DOHH2 (cell line): ENCODE data around the gene IL23R.

Source experiments
- H3F3A ChIP-seq: fragments of 200-600 bp; sonication (generic), shearing (Covaris generic); 2 replicates; pipeline ENCODE4 v1.6.0; 2016; ENCODE audit warnings: antibody characterized with exemption, mild to moderate bottlenecking; ENCODE audit not compliant: control insufficient read depth, insufficient read depth
- H3K27ac ChIP-seq: fragments of 200-600 bp; sonication (generic); 2 replicates; pipeline ENCODE4 v1.5.1; 2014; ENCODE audit warnings: low read depth, mild to moderate bottlenecking, low read length, moderate library complexity
- H3K27me3 ChIP-seq: fragments of 200-600 bp; sonication (generic); 2 replicates; pipeline ENCODE4 v1.6.1; 2014; ENCODE audit warnings: mild to moderate bottlenecking, low read length, mixed read lengths; ENCODE audit not compliant: control insufficient read depth
- H3K36me3 ChIP-seq: fragments of 200-600 bp; sonication (generic); 2 replicates; pipeline ENCODE4 v1.6.1; 2014; ENCODE audit warnings: mild to moderate bottlenecking, low read length, moderate library complexity, mixed read lengths; ENCODE audit not compliant: control insufficient read depth
- H3K4me1 ChIP-seq: fragments of 200-600 bp; sonication (generic); 2 replicates; pipeline ENCODE4 v1.6.1; 2014; ENCODE audit warnings: mild to moderate bottlenecking, low read length, mixed read lengths; ENCODE audit not compliant: control insufficient read depth
- H3K4me2 ChIP-seq: fragments of 200-600 bp; sonication (generic); 2 replicates; pipeline ENCODE4 v1.6.0; 2014; ENCODE audit warnings: mild to moderate bottlenecking, low read length, moderate library complexity
- H3K4me3 ChIP-seq: fragments of 200-600 bp; sonication (generic); 2 replicates; pipeline ENCODE4 v1.5.1; 2014; ENCODE audit warnings: mild to moderate bottlenecking, low read length, mixed read lengths
- H3K79me2 ChIP-seq: fragments of 200-600 bp; sonication (generic); 2 replicates; pipeline ENCODE4 v1.6.1; 2014; ENCODE audit warnings: mild to moderate bottlenecking, low read length, mixed read lengths; ENCODE audit not compliant: control insufficient read depth
- H3K9me2 ChIP-seq: fragments of 200-600 bp; sonication (generic); replicated peaks from 2 replicates; pipeline ENCODE4 v1.6.1; 2014; ENCODE audit warnings: mild to moderate bottlenecking, low read length, mixed read lengths; ENCODE audit not compliant: control insufficient read depth
- H3K9me3 ChIP-seq: fragments of 200-600 bp; sonication (generic); 2 replicates; pipeline ENCODE4 v1.6.1; 2014; ENCODE audit warnings: antibody characterized with exemption, low read length, mixed read lengths; ENCODE audit not compliant: control insufficient read depth, insufficient read depth
- H4K20me1 ChIP-seq: fragments of 200-600 bp; sonication (generic); 2 replicates; pipeline ENCODE4 v1.6.0; 2014; ENCODE audit warnings: low read depth, mild to moderate bottlenecking, antibody characterized with exemption, low read length, moderate library complexity; ENCODE audit not compliant: control insufficient read depth, insufficient read depth
- CTCF ChIP-seq: fragments of 200-600 bp; sonication (generic); IDR thresholded peaks from one replicate; pipeline ENCODE4 v1.5.1; 2014; ENCODE audit warnings: antibody characterized with exemption, mild to moderate bottlenecking, low read depth, low read length; ENCODE audit not compliant: poor library complexity, severe bottlenecking
- EZH2phosphoT487 ChIP-seq: fragments of 200-600 bp; sonication (generic); IDR thresholded peaks from 2 replicates; pipeline ENCODE4 v1.6.1; 2017; ENCODE audit warnings: borderline replicate concordance, mild to moderate bottlenecking, antibody characterized with exemption, low read length, moderate library complexity, mixed read lengths

Gene IL23R

DNA sequence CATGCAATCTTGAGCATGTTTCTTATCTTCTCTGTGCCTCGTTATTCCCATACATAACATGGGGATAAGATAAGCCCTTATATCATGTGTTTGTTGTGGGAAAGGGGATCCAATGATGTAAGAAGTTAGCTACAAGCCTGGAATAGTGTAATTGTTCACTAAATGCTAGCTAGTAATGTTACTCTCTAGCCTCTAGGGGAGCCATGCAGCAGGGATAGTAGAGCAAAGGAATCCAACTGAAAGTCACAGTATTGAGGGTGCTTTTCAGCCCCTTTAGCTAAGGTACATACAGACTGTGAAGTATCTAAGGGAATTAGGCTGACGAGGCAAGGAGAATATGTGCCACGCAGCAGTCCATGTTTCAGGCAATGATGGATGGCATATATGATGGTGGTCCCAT, 46.9 kb downstream of the IL23R start:
- Histone ChIP-seq H3K36me3 (no peaks in the 10 kb centered on the region), H3K79me2 (no peaks in the 10 kb centered on the region), H3K9me2 (no peaks in the 10 kb centered on the region), H3K27ac (no peak overlapping the region), H3F3A (no peaks in the 10 kb centered on the region), H3K9me3 (no peaks in the 10 kb centered on the region), H3K4me2 (no peak overlapping the region), H3K27me3 (no peaks in the 10 kb centered on the region), H3K4me1 (peaks cover 8% of the 10 kb centered on the region), H3K4me3 (no peak overlapping the region), H4K20me1 (no peaks in the 10 kb centered on the region)
- TF ChIP-seq EZH2phosphoT487 (no peak), CTCF (peak; percentile 70)

DNA sequence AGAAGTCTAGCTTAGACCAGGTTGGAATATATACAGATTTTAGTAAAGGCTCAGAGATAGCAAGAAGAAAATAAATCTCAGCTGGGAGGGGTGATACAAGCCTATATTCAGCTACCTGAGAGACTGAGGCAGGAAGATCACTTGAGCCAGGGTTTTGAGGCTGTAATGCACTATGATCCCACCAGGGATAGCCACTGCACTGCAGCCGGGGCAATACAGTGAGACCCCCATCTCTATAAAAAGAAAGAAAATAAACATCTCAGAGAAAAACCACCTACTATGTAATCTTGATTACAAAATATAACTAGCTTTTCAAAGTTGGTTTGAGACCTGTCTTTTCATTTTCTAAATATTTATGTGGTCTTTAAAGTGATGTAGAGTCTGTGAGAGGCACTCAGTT, 47.7 kb downstream of the IL23R start:
- no peaks in the 10 kb centered on the region for H3K36me3 ChIP-seq
- H3K4me1 ChIP-seq = peaks cover 8% of the 10 kb centered on the region
- H3K4me2 ChIP-seq = no peak overlapping the region
- no peaks in the 10 kb centered on the region for H3K79me2 ChIP-seq
- H3K27ac ChIP-seq = no peak overlapping the region
- H3K9me3 ChIP-seq = no peaks in the 10 kb centered on the region
- H3K27me3 ChIP-seq = no peaks in the 10 kb centered on the region
- no peaks in the 10 kb centered on the region for H3F3A ChIP-seq
- TF ChIP-seq CTCF (no peak), EZH2phosphoT487 (no peak)
- no peaks in the 10 kb centered on the region for H3K9me2 ChIP-seq
- H4K20me1 ChIP-seq = no peaks in the 10 kb centered on the region
- no peak overlapping the region for H3K4me3 ChIP-seq

GRCh38 chr1:67214420-67215174, 48.3 kb downstream of the IL23R start:
- TF ChIP-seq CTCF = peak; percentile 58
- TF ChIP-seq EZH2phosphoT487 = no peak
- Histone ChIP-seq H3F3A (no peaks in the 10 kb centered on the region), H3K27ac (no peak overlapping the region), H3K4me3 (no peak overlapping the region), H4K20me1 (no peaks in the 10 kb centered on the region), H3K9me2 (no peaks in the 10 kb centered on the region), H3K36me3 (no peaks in the 10 kb centered on the region), H3K9me3 (no peaks in the 10 kb centered on the region), H3K27me3 (no peaks in the 10 kb centered on the region), H3K4me1 (peaks cover 8% of the 10 kb centered on the region), H3K4me2 (0 out of 2 replicates have a peak overlapping the region, but pooled peaks have one; percentile 6), H3K79me2 (no peaks in the 10 kb centered on the region)
